Trophoblast cell (in vitro differentiated cells and primary cell): ENCODE measurements around the gene NUDC.

Experiments used
- DNase-seq, 2 donors: peaks; one replicate each; pipeline ENCODE4 v3.0.0-alpha.2; 2016
- H2AFZ ChIP-seq: 2 replicates; pipeline ENCODE4 v1.6.1; 2013; ENCODE audit warnings: low read length, moderate library complexity, mild to moderate bottlenecking; ENCODE audit not compliant: insufficient read depth, poor library complexity
- H2AK5ac ChIP-seq: 2 replicates; pipeline ENCODE4 v1.6.1; 2013; ENCODE audit warnings: mild to moderate bottlenecking, low read length
- H2BK120ac ChIP-seq: 2 replicates; pipeline ENCODE4 v1.6.1; 2013; ENCODE audit warnings: low read length, mild to moderate bottlenecking, moderate library complexity; ENCODE audit not compliant: insufficient read depth, poor library complexity
- H2BK12ac ChIP-seq: 2 replicates; pipeline ENCODE4 v1.6.1; 2013; ENCODE audit warnings: mild to moderate bottlenecking, low read length, moderate library complexity
- H2BK5ac ChIP-seq: 2 replicates; pipeline ENCODE4 v1.6.1; 2013; ENCODE audit warnings: low read length, low read depth, moderate library complexity, mild to moderate bottlenecking; ENCODE audit not compliant: poor library complexity
- H3K14ac ChIP-seq: 2 replicates; pipeline ENCODE4 v1.6.1; 2013; ENCODE audit warnings: mild to moderate bottlenecking, low read length
- H3K18ac ChIP-seq: 2 replicates; pipeline ENCODE4 v1.6.1; 2013; ENCODE audit warnings: mild to moderate bottlenecking, low read length
- H3K23ac ChIP-seq: 2 replicates; pipeline ENCODE4 v1.6.1; 2013; ENCODE audit warnings: low read length
- H3K27ac ChIP-seq: 2 replicates; pipeline ENCODE4 v1.5.1; 2013; ENCODE audit warnings: low read depth, mild to moderate bottlenecking, inconsistent platforms, low read length, moderate library complexity
- H3K27me3 ChIP-seq: 2 replicates; pipeline ENCODE4 v1.6.1; 2013; ENCODE audit warnings: inconsistent platforms, mild to moderate bottlenecking, low read length, moderate library complexity; ENCODE audit not compliant: insufficient read depth
- H3K36me3 ChIP-seq, 2 experiments: 1 replicate in 1 of 2; 2 replicates in 1 of 2; pipeline ENCODE4 v1.6.1; 2013; ENCODE audit warnings: low read length in 2 of 2, mild to moderate bottlenecking in 2 of 2, moderate library complexity in 1 of 2; ENCODE audit not compliant: insufficient read depth in 2 of 2, control insufficient read depth in 1 of 2
- H3K4ac ChIP-seq: 2 replicates; pipeline ENCODE4 v1.6.1; 2013; ENCODE audit warnings: low read depth, mild to moderate bottlenecking, low read length, moderate library complexity
- H3K4me1 ChIP-seq, 2 experiments: 1 replicate in 1 of 2; 2 replicates in 1 of 2; pipeline ENCODE4 v1.6.1; 2013; ENCODE audit warnings: low read length in 2 of 2, mild to moderate bottlenecking in 2 of 2, moderate library complexity in 1 of 2; ENCODE audit not compliant: insufficient read depth in 2 of 2, control insufficient read depth in 1 of 2
- H3K4me2 ChIP-seq: 2 replicates; pipeline ENCODE4 v1.6.1; 2013; ENCODE audit warnings: inconsistent platforms, mild to moderate bottlenecking, low read length, moderate library complexity
- H3K4me3 ChIP-seq: 2 replicates; pipeline ENCODE4 v1.5.1; 2013; ENCODE audit warnings: mild to moderate bottlenecking, low read depth, low read length, inconsistent platforms
- H3K79me1 ChIP-seq: one replicate; pipeline ENCODE4 v1.6.1; 2013; ENCODE audit warnings: low read length
- H3K79me2 ChIP-seq: 2 replicates; pipeline ENCODE4 v1.6.1; 2013; ENCODE audit warnings: low read length, mild to moderate bottlenecking; ENCODE audit not compliant: control insufficient read depth, insufficient read depth, poor library complexity
- H3K9ac ChIP-seq: 2 replicates; pipeline ENCODE4 v1.6.1; 2013; ENCODE audit warnings: mild to moderate bottlenecking, low read length
- H3K9me3 ChIP-seq: 2 replicates; pipeline ENCODE4 v1.6.1; 2013; ENCODE audit warnings: low read depth, mild to moderate bottlenecking, control low read depth, inconsistent platforms, low read length; ENCODE audit not compliant: insufficient read depth
- H4K12ac ChIP-seq: 2 replicates; pipeline ENCODE4 v1.6.1; 2013; ENCODE audit warnings: low read depth, mild to moderate bottlenecking, low read length, moderate library complexity
- H4K8ac ChIP-seq: 2 replicates; pipeline ENCODE4 v1.6.1; 2013; ENCODE audit warnings: low read depth, mild to moderate bottlenecking, low read length, moderate library complexity
- H4K91ac ChIP-seq: one replicate; pipeline ENCODE4 v1.6.1; 2013; ENCODE audit warnings: low read depth, mild to moderate bottlenecking, low read length, moderate library complexity
- WGBS: extraction: QIAGEN DNeasy Blood & Tissue Kit; methylation state at CpG from one replicate; pipeline ENCODE4 v1.1.7; 2013; ENCODE audit warnings: missing lambda C conversion rate; ENCODE audit not compliant: insufficient read length, insufficient coverage; ENCODE audit errors: extremely low coverage; 5-methylcytosine and 5-hydroxymethylcytosine counted together

The NUDC gene

GRCh38 chr1:26951216-26951615 is 29.7 kb downstream of the NUDC start:
- Histone ChIP-seq H3K27ac (no peak overlapping the region), H4K12ac (no peak overlapping the region), H3K27me3 (no peaks in the 10 kb centered on the region), H3K9me3 (peaks cover 1% of the 10 kb centered on the region), H3K14ac (no peak overlapping the region), H3K79me2 (no peaks in the 10 kb centered on the region), H3K4ac (no peak overlapping the region), H3K79me1 (no peaks in the 10 kb centered on the region), H2BK12ac (no peak overlapping the region), H3K4me3 (no peak overlapping the region), H3K4me1 (no peaks in the 10 kb centered on the region), H2BK5ac (no peak overlapping the region), H4K91ac (no peak overlapping the region), H3K23ac (no peak overlapping the region), H2AFZ (no peak overlapping the region), H3K9ac (no peak overlapping the region), H4K8ac (no peak overlapping the region), H2BK120ac (no peak overlapping the region), H3K4me2 (no peak overlapping the region), H2AK5ac (no peak overlapping the region), H3K18ac (no peak overlapping the region), H3K36me3 (peaks cover 40 to 44% of the 10 kb centered on the region in 2 experiments)
- WGBS = no CpG with 5 or more reads among the region's 14 CpGs
- no peak for DNase-seq

GRCh38 chr1:26951821-26952497 is 30.4 kb downstream of the NUDC start:
- Histone ChIP-seq H4K8ac (no peak overlapping the region), H2BK5ac (no peak overlapping the region), H4K91ac (no peak overlapping the region), H4K12ac (no peak overlapping the region), H3K9me3 (peaks cover 2% of the 10 kb centered on the region), H3K79me1 (no peaks in the 10 kb centered on the region), H2BK120ac (no peak overlapping the region), H3K27me3 (no peaks in the 10 kb centered on the region), H3K4me1 (no peaks in the 10 kb centered on the region), H3K4ac (no peak overlapping the region), H2AK5ac (no peak overlapping the region), H2AFZ (no peak overlapping the region), H3K18ac (no peak overlapping the region), H2BK12ac (no peak overlapping the region), H3K14ac (no peak overlapping the region), H3K23ac (no peak overlapping the region), H3K36me3 (peaks cover 36 to 40% of the 10 kb centered on the region in 2 experiments), H3K79me2 (no peaks in the 10 kb centered on the region), H3K9ac (no peak overlapping the region), H3K4me2 (no peak overlapping the region), H3K4me3 (no peak overlapping the region), H3K27ac (no peak overlapping the region)
- no peak for DNase-seq
- WGBS = no CpG with 5 or more reads among the region's 24 CpGs

- H2AFZ ChIP-seq = no peak overlapping the region
- H3K9ac ChIP-seq = no peak overlapping the region
- no peak overlapping the region for H3K23ac ChIP-seq
- H4K8ac ChIP-seq = no peak overlapping the region
- H3K79me1 ChIP-seq = no peaks in the 10 kb centered on the region
- H3K9me3 ChIP-seq = peaks cover 3% of the 10 kb centered on the region
- H3K36me3 ChIP-seq = peaks cover 33 to 37% of the 10 kb centered on the region in 2 experiments
- H2BK120ac ChIP-seq = no peak overlapping the region
- H4K12ac ChIP-seq = no peak overlapping the region
- H3K4me2 ChIP-seq = no peak overlapping the region
- DNase-seq = no peak
- H3K4me1 ChIP-seq = no peaks in the 10 kb centered on the region
- no CpG with 5 or more reads among the region's 5 CpGs for WGBS
- no peak overlapping the region for H3K27ac ChIP-seq
- H3K4ac ChIP-seq = no peak overlapping the region
- no peak overlapping the region for H4K91ac ChIP-seq
- no peak overlapping the region for H2AK5ac ChIP-seq
- H3K4me3 ChIP-seq = no peak overlapping the region
- H3K79me2 ChIP-seq = no peaks in the 10 kb centered on the region
- H3K18ac ChIP-seq = no peak overlapping the region
- H3K14ac ChIP-seq = no peak overlapping the region
- no peaks in the 10 kb centered on the region for H3K27me3 ChIP-seq
- no peak overlapping the region for H2BK5ac ChIP-seq
- no peak overlapping the region for H2BK12ac ChIP-seq
Observed at GRCh38 chr1:26953374-26953773, 31.8 kb downstream of the NUDC start.

- Histone ChIP-seq H3K4me2 (no peak overlapping the region), H3K4me1 (peaks cover 0 to 8% of the 10 kb centered on the region in 2 experiments), H3K18ac (no peak overlapping the region), H3K27me3 (no peaks in the 10 kb centered on the region), H3K79me1 (peaks cover 7% of the 10 kb centered on the region), H3K4ac (no peak overlapping the region), H4K12ac (no peak overlapping the region), H3K27ac (no peak overlapping the region), H3K14ac (no peak overlapping the region), H2AFZ (no peak overlapping the region), H2BK12ac (no peak overlapping the region), H4K91ac (no peak overlapping the region), H3K23ac (no peak overlapping the region), H3K9ac (no peak overlapping the region), H4K8ac (no peak overlapping the region), H2AK5ac (no peak overlapping the region), H3K4me3 (no peak overlapping the region), H3K79me2 (peaks cover 7% of the 10 kb centered on the region), H3K9me3 (peaks cover 3% of the 10 kb centered on the region), H2BK5ac (no peak overlapping the region), H2BK120ac (no peak overlapping the region), H3K36me3 (peaks cover 12 to 14% of the 10 kb centered on the region in 2 experiments)
- DNase-seq = no peak
- WGBS = no CpG with 5 or more reads among the region's 3 CpGs
Observed at GRCh38 chr1:26956321-26956720, 34.8 kb downstream of the NUDC start.
